GM21786 (cell line): ENCODE measurements around the gene TMCC2.
A peak's percentile ranks its signal among the peaks of the same experiment; 100 is the strongest.
"Not testable (repeated sequence)": the region's sequence is repeated elsewhere in the genome, so short reads cannot be mapped to it uniquely, and the experiment has no call there.

Experiments used
- ATAC-seq: cut with Tn5 transposase; IDR thresholded peaks from one replicate; pipeline ENCODE4 v1.9.1; 2021; ENCODE audit not compliant: unreplicated experiment

TMCC2 gene

GRCh38 chr1:205275916-205276688, 48.4 kb downstream of the TMCC2 start:
- ATAC-seq, result no peak

GRCh38 chr1:205276689-205277065, 48.9 kb downstream of the TMCC2 start:
- ATAC-seq, result no peak

GRCh38 chr1:205279986-205280385, 52.2 kb downstream of the TMCC2 start:
- no peak for ATAC-seq

- not testable (repeated sequence) for ATAC-seq
Measured at GRCh38 chr1:205280666-205281395, 53.1 kb downstream of the TMCC2 start.

GRCh38 chr1:205283270-205284147, 55.8 kb downstream of the TMCC2 start:
- no peak for ATAC-seq

GRCh38 chr1:205284420-205285144, 56.8 kb downstream of the TMCC2 start:
- no peak for ATAC-seq

- ATAC-seq, result peak; percentile 33
Measured at GRCh38 chr1:205285381-205286101, 57.8 kb downstream of the TMCC2 start.

GRCh38 chr1:205286335-205286950, 58.7 kb downstream of the TMCC2 start:
- peak; percentile 31 for ATAC-seq

- ATAC-seq, result no peak
Measured at GRCh38 chr1:205287076-205287475, 59.3 kb downstream of the TMCC2 start.

- ATAC-seq, result peak; percentile 79
Measured at GRCh38 chr1:205287767-205288559, 60.2 kb downstream of the TMCC2 start.

- ATAC-seq, result no peak
Measured at GRCh38 chr1:205291596-205291995, 63.9 kb downstream of the TMCC2 start.

- ATAC-seq, result no peak
Measured at GRCh38 chr1:205293350-205294074, 65.8 kb downstream of the TMCC2 start.

GRCh38 chr1:205294175-205294917, 66.6 kb downstream of the TMCC2 start:
- ATAC-seq, result no peak

GRCh38 chr1:205294934-205295333, 67.2 kb downstream of the TMCC2 start:
- ATAC-seq, result no peak

GRCh38 chr1:205296154-205296553, 68.4 kb downstream of the TMCC2 start:
- ATAC-seq, result no peak

GRCh38 chr1:205297546-205298177, 69.9 kb downstream of the TMCC2 start:
- not testable (repeated sequence) for ATAC-seq
